Measurements from ENCODE around the gene WNT3. TPM values are rescaled to one million over a fixed set of nuclear protein-coding genes. Genes with fewer than 3 reads are reported as not detected.

The WNT3 gene
- total RNA-seq, 4 donors from 2014 or later, result 26.7 to 57.9 (median 46.6) TPM

DNA sequence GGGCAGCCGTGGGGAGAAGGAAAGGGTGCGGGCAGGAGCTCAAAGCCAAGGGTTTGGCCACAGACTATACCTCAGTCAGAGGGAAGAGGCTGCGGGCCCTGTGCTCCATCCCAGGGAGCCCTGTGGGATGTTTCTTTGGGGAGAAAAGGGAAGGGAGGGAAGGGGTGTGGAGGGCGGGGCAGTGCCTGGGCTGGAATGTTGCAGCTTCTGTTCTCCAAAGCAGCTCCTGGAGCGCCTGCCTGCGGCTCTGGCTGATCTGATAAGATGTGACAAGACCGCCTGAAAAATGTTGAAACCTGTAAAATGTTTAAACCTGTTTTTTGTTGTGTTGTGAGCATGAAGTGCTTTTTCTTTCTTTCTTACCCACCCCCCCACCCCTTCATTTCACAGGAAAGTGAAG is 32.8 kb downstream of the WNT3 start:
- intact Hi-C loops (cut with DNase I; ENCODE audit: low total_unique reads), result no loop called here
- no peak overlapping the region for H3K4me3 ChIP-seq (ENCODE audit: low read depth, poor library complexity, severe bottlenecking)
- DNase-seq (ENCODE audit: low spot score in 2 of 2), result no peak
- 34 to 43% methylated on average over 7 of the region's 7 CpGs for WGBS, 2 donors
- TF ChIP-seq CTCF (IDR thresholded peaks at IDR 0.05), result no peak

GRCh38 chr17:46783031-46783593 is 35.4 kb downstream of the WNT3 start:
- TF ChIP-seq CTCF (IDR thresholded peaks at IDR 0.05) (no peak), POLR2A (IDR thresholded peaks at IDR 0.05) (no peak)
- 36 to 54% methylated on average over 7 of the region's 7 CpGs for WGBS, 2 donors
- intact Hi-C loops (cut with DNase I; ENCODE audit: low total_unique reads), result no loop called here
- H3K4me3 ChIP-seq (ENCODE audit: low read depth, poor library complexity, severe bottlenecking), result no peak overlapping the region
- no peak for DNase-seq (ENCODE audit: low spot score in 2 of 2)

GRCh38 chr17:46782250-46782953 is 36.1 kb downstream of the WNT3 start:
- DNase-seq (ENCODE audit: low spot score in 2 of 2), result no peak
- TF ChIP-seq CTCF (IDR thresholded peaks at IDR 0.05) (no peak), POLR2A (IDR thresholded peaks at IDR 0.05) (no peak)
- intact Hi-C loops (cut with DNase I; ENCODE audit: low total_unique reads), result no loop called here
- H3K4me3 ChIP-seq (ENCODE audit: low read depth, poor library complexity, severe bottlenecking), result no peak overlapping the region
- 45 to 60% methylated on average over 9 of the region's 9 CpGs for WGBS, 2 donors

GRCh38 chr17:46780003-46780373 is 38.5 kb downstream of the WNT3 start:
- intact Hi-C loops (cut with DNase I; ENCODE audit: low total_unique reads), result no loop called here
- no peak overlapping the region for H3K4me3 ChIP-seq (ENCODE audit: low read depth, poor library complexity, severe bottlenecking)
- no peak for DNase-seq (ENCODE audit: low spot score in 2 of 2)
- WGBS, 2 donors, result 87 to 94% methylated on average over 4 to 5 of the region's 5 CpGs
- TF ChIP-seq CTCF (IDR thresholded peaks at IDR 0.05) (no peak), POLR2A (IDR thresholded peaks at IDR 0.05) (no peak)

DNA sequence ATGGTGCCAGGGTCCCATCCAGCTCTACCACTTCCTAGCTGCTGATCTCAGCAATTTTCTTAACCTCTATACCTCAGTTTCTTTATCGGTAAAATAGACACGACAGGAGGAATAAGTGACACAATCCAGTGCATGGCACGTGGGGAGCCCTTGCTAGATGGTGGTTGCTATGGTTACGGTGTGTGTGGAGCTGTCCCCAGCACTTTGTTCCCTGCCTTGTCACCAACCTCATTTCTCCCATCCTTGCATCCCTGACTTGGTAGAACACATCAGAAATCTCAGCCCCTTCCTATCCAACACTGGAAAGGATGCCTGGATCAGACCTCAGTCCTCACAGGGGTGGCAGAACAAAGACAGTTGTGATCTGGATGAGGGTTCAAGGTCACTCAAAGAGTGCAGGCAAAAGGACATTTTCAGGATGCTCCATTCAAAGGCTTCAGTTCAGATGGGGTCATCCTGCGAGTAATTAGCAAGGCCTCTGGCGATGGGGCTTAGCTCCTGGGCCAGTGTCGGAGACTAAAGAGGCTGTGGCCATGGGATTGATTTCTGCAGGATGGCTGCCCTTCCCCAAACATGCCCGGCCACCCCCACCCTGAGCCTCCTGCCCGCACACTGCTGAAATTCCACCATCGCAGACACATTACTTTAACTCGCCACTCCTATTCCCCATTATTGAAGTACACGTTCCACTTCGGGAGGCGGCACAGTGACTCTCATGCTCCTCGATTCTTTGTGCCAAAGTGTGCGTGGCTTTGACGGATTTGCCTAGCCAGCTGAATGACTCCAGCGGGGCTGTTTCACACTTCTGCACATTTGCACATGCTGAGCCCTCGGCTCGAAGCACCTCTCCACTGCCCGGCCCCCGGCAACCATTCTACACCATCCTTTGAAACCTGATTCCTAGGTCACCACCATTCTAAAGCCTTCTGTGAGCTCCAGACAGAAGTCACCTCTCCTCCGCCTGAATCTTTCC is 40.3 kb downstream of the WNT3 start:
- DNase-seq (ENCODE audit: low spot score in 2 of 2), result no peak
- H3K4me3 ChIP-seq (ENCODE audit: low read depth, poor library complexity, severe bottlenecking), result no peak overlapping the region
- TF ChIP-seq CTCF (IDR thresholded peaks at IDR 0.05) (no peak), POLR2A (IDR thresholded peaks at IDR 0.05) (no peak)
- intact Hi-C loops (cut with DNase I; ENCODE audit: low total_unique reads), result no loop called here
- 66 to 67% methylated on average over 23 of the region's 23 CpGs for WGBS, 2 donors

All from lower leg skin (tissue), 4 donors.